Activated naive CD8-positive, alpha-beta T cell treated with anti-CD3 and anti-CD28 coated beads for 36 hours (primary cell): Measurements from ENCODE around the gene CCDC160. TPM values are rescaled to one million over a fixed set of nuclear protein-coding genes. Genes with fewer than 3 reads are reported as not detected.
"Not testable (repeated sequence)": the region's sequence is repeated elsewhere in the genome, so short reads cannot be mapped to it uniquely, and the experiment has no call there.

ENCODE experiments used
- DNase-seq: peaks from one replicate; pipeline ENCODE4 v3.0.0; 2021
- H3K27ac Mint-ChIP-seq: one replicate; pipeline ENCODE4 v1.8.0; 2022; ENCODE audit warnings: mild to moderate bottlenecking, moderate library complexity, mixed read lengths
- H3K27me3 Mint-ChIP-seq: one replicate; pipeline ENCODE4 v1.8.0; 2022; ENCODE audit warnings: mild to moderate bottlenecking, mixed read lengths
- H3K36me3 Mint-ChIP-seq: one replicate; pipeline ENCODE4 v1.8.0; 2021; ENCODE audit warnings: mild to moderate bottlenecking, mixed read lengths
- H3K4me1 Mint-ChIP-seq: one replicate; pipeline ENCODE4 v1.8.0; 2021; ENCODE audit warnings: mixed read lengths
- H3K4me3 Mint-ChIP-seq: one replicate; pipeline ENCODE4 v1.8.0; 2022; ENCODE audit warnings: mild to moderate bottlenecking, moderate library complexity, mixed read lengths
- H3K9me3 Mint-ChIP-seq: one replicate; pipeline ENCODE4 v1.8.0; 2022; ENCODE audit warnings: mixed read lengths
- total RNA-seq, 2 experiments: library from RNA; stranded (reverse); gene quantifications; one replicate each; pipeline ENCODE4 v1.2.3, GENCODE V29; 2021

The CCDC160 gene
- total RNA-seq: under 1 TPM in 1 of 2 experiments, not detected in 1; 0.12 TPM

GRCh38 chrX:134236626-134237614 is at the start of gene CCDC160:
TSS of gene CCDC160 (plus strand) at chrX:134237182. CDS start at chrX:134244801, 7,619 bp downstream.
- Mint-ChIP-seq H3K4me1 (no peaks in the 10 kb centered on the region), H3K27me3 (peaks cover 16% of the 10 kb centered on the region), H3K4me3 (peak within 1 kb of the TSS; percentile 45), H3K9me3 (no peaks in the 10 kb centered on the region), H3K36me3 (no peaks in the 10 kb centered on the region), H3K27ac (no peak within 1 kb of the TSS)
- peak; percentile 6 for DNase-seq

- H3K4me1 Mint-ChIP-seq: peaks cover 6% of the 10 kb centered on the region
- no peak overlapping the region for H3K27ac Mint-ChIP-seq
Measured at GRCh38 chrX:134191281-134191680, 45.7 kb upstream of the CCDC160 start.

GRCh38 chrX:134194915-134195314 is 42.1 kb upstream of the CCDC160 start:
- no peak overlapping the region for H3K27ac Mint-ChIP-seq
- DNase-seq: no peak
- H3K4me3 Mint-ChIP-seq: no peak overlapping the region
- H3K27me3 Mint-ChIP-seq: no peaks in the 10 kb centered on the region
- H3K36me3 Mint-ChIP-seq: no peaks in the 10 kb centered on the region
- peaks cover 1% of the 10 kb centered on the region for H3K9me3 Mint-ChIP-seq
- H3K4me1 Mint-ChIP-seq: no peaks in the 10 kb centered on the region

More at GRCh38 chrX:134191281-134191680, 45.7 kb upstream of the CCDC160 start:
- Mint-ChIP-seq H3K9me3 (peaks cover 1% of the 10 kb centered on the region), H3K4me3 (no peak overlapping the region), H3K36me3 (no peaks in the 10 kb centered on the region), H3K27me3 (no peaks in the 10 kb centered on the region)
- no peak for DNase-seq

GRCh38 chrX:134202561-134202960 is 34.4 kb upstream of the CCDC160 start:
- no peak overlapping the region for H3K4me3 Mint-ChIP-seq
- peaks cover 2% of the 10 kb centered on the region for H3K9me3 Mint-ChIP-seq
- H3K36me3 Mint-ChIP-seq: no peaks in the 10 kb centered on the region
- no peak for DNase-seq
- H3K27ac Mint-ChIP-seq: no peak overlapping the region
- H3K27me3 Mint-ChIP-seq: no peaks in the 10 kb centered on the region
- no peaks in the 10 kb centered on the region for H3K4me1 Mint-ChIP-seq

- H3K36me3 Mint-ChIP-seq: peaks cover 2% of the 10 kb centered on the region
- DNase-seq: no peak
- no peak overlapping the region for H3K4me3 Mint-ChIP-seq
- H3K9me3 Mint-ChIP-seq: peaks cover 7% of the 10 kb centered on the region
- H3K27me3 Mint-ChIP-seq: no peaks in the 10 kb centered on the region
- no peak overlapping the region for H3K27ac Mint-ChIP-seq
- H3K4me1 Mint-ChIP-seq: no peaks in the 10 kb centered on the region
Measured at GRCh38 chrX:134206221-134206620, 30.8 kb upstream of the CCDC160 start.

- H3K4me3 Mint-ChIP-seq: no peak overlapping the region
- H3K27me3 Mint-ChIP-seq: no peaks in the 10 kb centered on the region
- peaks cover 2% of the 10 kb centered on the region for H3K36me3 Mint-ChIP-seq
- H3K4me1 Mint-ChIP-seq: no peaks in the 10 kb centered on the region
- H3K9me3 Mint-ChIP-seq: peaks cover 5% of the 10 kb centered on the region
- DNase-seq: no peak
- H3K27ac Mint-ChIP-seq: no peak overlapping the region
Measured at GRCh38 chrX:134210465-134210864, 26.5 kb upstream of the CCDC160 start.

- Mint-ChIP-seq H3K27ac (no peak overlapping the region), H3K4me1 (no peaks in the 10 kb centered on the region), H3K9me3 (no peaks in the 10 kb centered on the region), H3K36me3 (no peaks in the 10 kb centered on the region), H3K27me3 (peaks cover 16% of the 10 kb centered on the region), H3K4me3 (no peak overlapping the region)
- DNase-seq: no peak
Measured at GRCh38 chrX:134235236-134235635, 1.7 kb upstream of the CCDC160 start.

GRCh38 chrX:134238144-134238543 is 1.2 kb downstream of the CCDC160 start:
- peaks cover 16% of the 10 kb centered on the region for H3K27me3 Mint-ChIP-seq
- not testable (repeated sequence) for H3K36me3 Mint-ChIP-seq, DNase-seq, H3K9me3 Mint-ChIP-seq, H3K4me1 Mint-ChIP-seq, H3K27ac Mint-ChIP-seq
- H3K4me3 Mint-ChIP-seq: peak overlapping the region; percentile 18

GRCh38 chrX:134239016-134239415 is 2.0 kb downstream of the CCDC160 start:
- no peaks in the 10 kb centered on the region for H3K9me3 Mint-ChIP-seq
- peaks cover 16% of the 10 kb centered on the region for H3K27me3 Mint-ChIP-seq
- peaks cover 9% of the 10 kb centered on the region for H3K4me1 Mint-ChIP-seq
- H3K27ac Mint-ChIP-seq: no peak overlapping the region
- no peaks in the 10 kb centered on the region for H3K36me3 Mint-ChIP-seq
- H3K4me3 Mint-ChIP-seq: no peak overlapping the region
- DNase-seq: no peak

GRCh38 chrX:134240209-134240608 is 3.2 kb downstream of the CCDC160 start:
- H3K4me3 Mint-ChIP-seq: no peak overlapping the region
- DNase-seq: no peak
- H3K9me3 Mint-ChIP-seq: no peaks in the 10 kb centered on the region
- peaks cover 9% of the 10 kb centered on the region for H3K4me1 Mint-ChIP-seq
- no peak overlapping the region for H3K27ac Mint-ChIP-seq
- peaks cover 20% of the 10 kb centered on the region for H3K27me3 Mint-ChIP-seq
- no peaks in the 10 kb centered on the region for H3K36me3 Mint-ChIP-seq

- Mint-ChIP-seq H3K27ac (no peak overlapping the region), H3K9me3 (no peaks in the 10 kb centered on the region), H3K4me1 (peaks cover 9% of the 10 kb centered on the region)
Measured at GRCh38 chrX:134241960-134242619, 5.1 kb downstream of the CCDC160 start.

GRCh38 chrX:134244043-134244442 is 7.1 kb downstream of the CCDC160 start:
- Mint-ChIP-seq H3K27ac (no peak overlapping the region), H3K9me3 (no peaks in the 10 kb centered on the region), H3K4me3 (no peak overlapping the region), H3K27me3 (peaks cover 14% of the 10 kb centered on the region), H3K36me3 (no peaks in the 10 kb centered on the region), H3K4me1 (peaks cover 9% of the 10 kb centered on the region)
- no peak for DNase-seq

More at GRCh38 chrX:134241960-134242619, 5.1 kb downstream of the CCDC160 start:
- DNase-seq: no peak
- Mint-ChIP-seq H3K36me3 (no peaks in the 10 kb centered on the region), H3K27me3 (peaks cover 20% of the 10 kb centered on the region), H3K4me3 (no peak overlapping the region)

- Mint-ChIP-seq H3K27ac (no peak overlapping the region), H3K36me3 (no peaks in the 10 kb centered on the region), H3K4me3 (no peak overlapping the region), H3K4me1 (peaks cover 9% of the 10 kb centered on the region), H3K9me3 (no peaks in the 10 kb centered on the region), H3K27me3 (peaks cover 8% of the 10 kb centered on the region)
- no peak for DNase-seq
Measured at GRCh38 chrX:134246282-134246681, 9.3 kb downstream of the CCDC160 start.

GRCh38 chrX:134247492-134247891 is 10.5 kb downstream of the CCDC160 start:
- peaks cover 8% of the 10 kb centered on the region for H3K27me3 Mint-ChIP-seq
- H3K9me3 Mint-ChIP-seq: no peaks in the 10 kb centered on the region
- H3K4me3 Mint-ChIP-seq: no peak overlapping the region
- no peak for DNase-seq
- H3K4me1 Mint-ChIP-seq: peaks cover 4% of the 10 kb centered on the region
- no peaks in the 10 kb centered on the region for H3K36me3 Mint-ChIP-seq
- no peak overlapping the region for H3K27ac Mint-ChIP-seq

GRCh38 chrX:134249241-134249640 is 12.3 kb downstream of the CCDC160 start:
- DNase-seq: no peak
- peaks cover 12% of the 10 kb centered on the region for H3K27me3 Mint-ChIP-seq
- H3K9me3 Mint-ChIP-seq: no peaks in the 10 kb centered on the region
- H3K4me1 Mint-ChIP-seq: peaks cover 2% of the 10 kb centered on the region
- no peak overlapping the region for H3K4me3 Mint-ChIP-seq
- no peaks in the 10 kb centered on the region for H3K36me3 Mint-ChIP-seq
- no peak overlapping the region for H3K27ac Mint-ChIP-seq
